Thymus (tissue), 11 donors: ENCODE measurements around the gene AP3B2. TPM values are rescaled to one million over a fixed set of nuclear protein-coding genes. Genes with fewer than 3 reads are reported as not detected.

ENCODE experiments used
- DNase-seq, 9 donors: peaks; one replicate each; pipeline ENCODE4 v3.0.0-alpha.2; 2013; ENCODE audit warnings: low spot score in 9 of 9, low read depth in 6 of 9, missing footprints in 1 of 9
- H3K27ac ChIP-seq, 2 donors: one replicate each; pipeline ENCODE4 v1.5.1; 2013; ENCODE audit warnings: control low read depth in 1 of 2, low read depth in 1 of 2, low read length in 1 of 2, mild to moderate bottlenecking in 1 of 2, moderate library complexity in 1 of 2
- H3K27me3 ChIP-seq, 2 donors: one replicate each; pipeline ENCODE4 v1.5.1; 2013; ENCODE audit warnings: low read length in 1 of 2; ENCODE audit not compliant: control insufficient read depth in 2 of 2, insufficient read depth in 1 of 2
- H3K36me3 ChIP-seq, 2 donors: one replicate each; pipeline ENCODE4 v1.5.1; 2013; ENCODE audit warnings: low read length in 1 of 2, mild to moderate bottlenecking in 1 of 2, moderate library complexity in 1 of 2; ENCODE audit not compliant: control insufficient read depth in 2 of 2, insufficient read depth in 2 of 2
- H3K4me1 ChIP-seq, 2 donors: one replicate each; pipeline ENCODE4 v1.5.1; 2013; ENCODE audit warnings: low read length in 2 of 2; ENCODE audit not compliant: control insufficient read depth in 2 of 2, insufficient read depth in 2 of 2
- H3K4me3 ChIP-seq, 2 donors: one replicate each; pipeline ENCODE4 v1.5.1; 2013; ENCODE audit warnings: low read length in 2 of 2, control low read depth in 1 of 2, mild to moderate bottlenecking in 1 of 2
- H3K9me3 ChIP-seq, 2 donors: one replicate each; pipeline ENCODE4 v1.5.1; 2013; ENCODE audit warnings: low read length in 1 of 2, mild to moderate bottlenecking in 1 of 2; ENCODE audit not compliant: control insufficient read depth in 2 of 2, insufficient read depth in 1 of 2
- WGBS: extraction: QIAGEN DNeasy Blood & Tissue Kit; methylation state at CpG from one replicate; pipeline ENCODE4 v1.1.7; 2013; 5-methylcytosine and 5-hydroxymethylcytosine counted together
- polyA plus RNA-seq: library from polyadenylated mRNA; stranded (reverse); fragments of 200-250 nt; gene quantifications from one replicate; pipeline ENCODE4 v1.2.3, GENCODE V29; 2013
- total RNA-seq: library from RNA; stranded (reverse); fragments of 120-200 nt; gene quantifications from one replicate; pipeline ENCODE4 v1.2.4, GENCODE V29; 2013
- donor health status: healthy.

The AP3B2 gene
- total and polyA plus RNA-seq, 2 donors: 0.33 to 5.0 TPM

DNA sequence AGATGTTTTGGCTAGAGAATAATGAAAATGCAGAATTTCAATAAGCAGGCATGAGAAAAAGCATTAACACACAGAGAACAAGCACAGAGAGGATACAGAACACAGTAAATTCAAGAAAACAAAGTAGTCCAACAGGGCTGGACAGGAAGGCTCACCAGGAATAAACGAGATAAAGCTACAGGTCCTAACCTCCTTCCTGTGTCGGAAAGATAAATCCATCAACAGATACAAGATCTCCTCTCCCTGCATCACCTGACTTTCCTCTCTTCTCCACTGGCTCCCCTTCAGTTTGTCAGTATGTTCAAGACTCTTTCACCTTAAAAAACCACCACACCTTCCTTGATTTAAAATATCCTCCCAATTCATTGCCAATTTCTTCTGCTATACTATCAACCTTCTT, 73.9 kb downstream of the AP3B2 start:
- no peaks in the 10 kb centered on the region for H3K9me3 ChIP-seq

DNA sequence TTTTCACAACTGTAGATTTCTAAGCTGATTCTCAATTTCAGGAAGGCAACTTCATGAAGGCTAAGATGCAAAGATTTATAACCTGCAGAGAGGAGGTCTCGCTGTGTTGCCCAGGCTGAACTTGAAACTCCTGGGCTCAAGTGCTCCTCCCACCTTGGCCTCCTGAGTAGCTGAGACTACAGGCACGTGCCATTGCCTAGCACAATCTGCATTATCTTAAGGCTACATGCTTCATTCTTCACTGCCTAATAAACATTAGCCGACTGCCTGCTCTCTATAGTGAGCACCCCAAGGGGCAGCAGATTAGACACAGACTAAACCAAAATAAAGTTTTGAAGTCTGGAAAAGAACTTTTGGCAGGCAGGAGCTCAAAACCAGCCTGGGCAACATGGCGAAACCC, 79.6 kb downstream of the AP3B2 start:
- H3K9me3 ChIP-seq: no peaks in the 10 kb centered on the region
- H3K4me1 ChIP-seq: no peaks in the 10 kb centered on the region
- H3K36me3 ChIP-seq: no peaks in the 10 kb centered on the region
- WGBS: 86% methylated on average over 4 of the region's 4 CpGs
- no peak for DNase-seq
- no peak overlapping the region for H3K4me3 ChIP-seq
- H3K27ac ChIP-seq: no peak overlapping the region
- no peaks in the 10 kb centered on the region for H3K27me3 ChIP-seq

More for the DNA sequence above, 73.9 kb downstream of the AP3B2 start:
- Histone ChIP-seq H3K4me1 (no peaks in the 10 kb centered on the region), H3K4me3 (no peak overlapping the region), H3K27me3 (peaks cover 0 to 15% of the 10 kb centered on the region in 2 donors), H3K27ac (no peak overlapping the region), H3K36me3 (no peaks in the 10 kb centered on the region)
- DNase-seq: no peak
- WGBS: 58% methylated on average over 2 of the region's 2 CpGs

DNA sequence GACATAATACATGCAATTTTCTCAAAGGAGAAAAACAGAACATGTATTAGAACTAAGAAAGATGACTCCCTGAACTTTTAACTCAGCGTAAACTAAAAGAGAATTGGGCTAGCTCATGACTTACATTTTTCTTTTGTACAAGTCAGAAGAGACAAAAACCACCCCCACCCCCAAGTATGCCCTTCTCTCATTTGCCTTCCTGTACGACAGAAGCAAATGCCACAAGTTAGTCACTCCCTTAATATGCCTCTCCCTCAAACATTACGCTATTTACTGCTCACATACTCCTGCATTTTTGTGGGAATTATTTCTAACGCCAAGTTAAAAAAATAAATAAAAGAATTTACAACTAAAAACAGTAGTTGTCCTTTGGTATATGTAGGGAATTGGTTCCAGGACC, 84.5 kb downstream of the AP3B2 start:
- 96% methylated on average over 4 of the region's 4 CpGs for WGBS
- H3K27ac ChIP-seq: no peak overlapping the region
- no peak overlapping the region for H3K4me3 ChIP-seq
- no peaks in the 10 kb centered on the region for H3K27me3 ChIP-seq
- H3K4me1 ChIP-seq: no peaks in the 10 kb centered on the region
- H3K36me3 ChIP-seq: no peaks in the 10 kb centered on the region
- DNase-seq: no peak
- H3K9me3 ChIP-seq: no peaks in the 10 kb centered on the region

DNA sequence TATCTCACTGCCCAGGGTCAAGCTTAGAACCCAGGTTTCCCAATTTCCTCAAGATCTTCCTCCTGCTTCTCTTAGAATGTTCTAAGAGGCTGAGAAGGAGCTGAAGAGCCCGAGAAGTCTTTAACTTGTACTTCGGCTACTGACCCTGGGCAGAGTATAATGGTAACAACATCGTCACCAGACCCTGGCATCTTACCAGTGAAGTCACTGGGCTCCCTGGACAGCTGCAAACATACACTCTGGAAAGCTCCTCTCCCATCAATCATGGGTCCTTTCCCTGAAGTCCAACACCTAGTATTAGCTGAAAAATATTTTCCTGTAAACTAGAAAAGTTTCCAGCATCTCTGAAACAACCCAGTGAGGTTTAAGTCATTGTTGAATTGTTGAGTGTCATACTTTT, 85.2 kb downstream of the AP3B2 start:
- Histone ChIP-seq H3K4me3 (no peak overlapping the region), H3K27ac (no peak overlapping the region), H3K36me3 (no peaks in the 10 kb centered on the region), H3K4me1 (no peaks in the 10 kb centered on the region), H3K9me3 (no peaks in the 10 kb centered on the region), H3K27me3 (no peaks in the 10 kb centered on the region)
- no peak for DNase-seq
- 94% methylated on average over 3 of the region's 3 CpGs for WGBS

DNA sequence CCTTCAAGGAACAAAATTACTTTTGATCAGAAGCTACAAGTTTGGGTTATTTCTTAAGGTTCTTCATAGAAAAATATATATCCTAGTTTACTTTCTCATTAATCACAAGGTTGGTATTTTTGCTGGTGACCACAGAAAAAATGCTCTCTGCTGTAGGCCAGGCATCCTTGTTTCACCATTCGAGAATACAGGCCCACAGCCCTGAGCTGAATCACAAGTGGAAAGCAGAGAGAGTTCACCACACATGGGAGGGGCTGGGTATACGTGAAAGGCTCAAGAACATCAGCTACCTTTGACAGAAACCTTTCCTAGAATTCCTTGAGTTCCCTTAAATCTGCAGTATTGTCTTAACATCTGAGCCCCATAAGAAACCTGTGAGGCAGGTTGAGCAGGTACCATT, 85.7 kb downstream of the AP3B2 start:
- H3K4me1 ChIP-seq: no peaks in the 10 kb centered on the region
- DNase-seq: no peak
- no peaks in the 10 kb centered on the region for H3K9me3 ChIP-seq
- WGBS: 83% methylated on average over 2 of the region's 2 CpGs
- H3K27ac ChIP-seq: no peak overlapping the region
- no peaks in the 10 kb centered on the region for H3K36me3 ChIP-seq
- H3K27me3 ChIP-seq: no peaks in the 10 kb centered on the region
- no peak overlapping the region for H3K4me3 ChIP-seq

DNA sequence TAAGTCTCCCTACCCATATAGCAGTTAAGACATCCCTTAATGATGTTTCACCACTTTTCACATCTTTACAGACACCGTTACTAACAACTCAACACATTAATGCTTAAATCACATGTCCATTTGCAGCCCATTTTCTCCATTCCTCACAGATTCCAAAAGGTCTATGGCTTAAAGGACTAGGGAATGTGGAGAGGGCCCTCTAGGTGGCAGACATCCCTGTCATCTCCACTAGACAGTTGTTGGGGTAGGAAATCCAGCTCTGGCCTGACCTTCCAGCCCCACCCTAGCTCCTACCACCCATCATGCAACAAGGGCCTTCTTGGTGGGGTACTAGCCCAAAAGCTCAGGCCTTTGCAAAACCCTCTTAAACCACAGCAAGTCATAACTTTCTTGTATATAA, 87.7 kb downstream of the AP3B2 start:
- DNase-seq: no peak
- Histone ChIP-seq H3K4me1 (no peaks in the 10 kb centered on the region), H3K27ac (no peak overlapping the region), H3K9me3 (no peaks in the 10 kb centered on the region), H3K4me3 (no peak overlapping the region), H3K27me3 (no peaks in the 10 kb centered on the region), H3K36me3 (no peaks in the 10 kb centered on the region)
- 70% methylated on average over 1 of the region's 1 CpG for WGBS

DNA sequence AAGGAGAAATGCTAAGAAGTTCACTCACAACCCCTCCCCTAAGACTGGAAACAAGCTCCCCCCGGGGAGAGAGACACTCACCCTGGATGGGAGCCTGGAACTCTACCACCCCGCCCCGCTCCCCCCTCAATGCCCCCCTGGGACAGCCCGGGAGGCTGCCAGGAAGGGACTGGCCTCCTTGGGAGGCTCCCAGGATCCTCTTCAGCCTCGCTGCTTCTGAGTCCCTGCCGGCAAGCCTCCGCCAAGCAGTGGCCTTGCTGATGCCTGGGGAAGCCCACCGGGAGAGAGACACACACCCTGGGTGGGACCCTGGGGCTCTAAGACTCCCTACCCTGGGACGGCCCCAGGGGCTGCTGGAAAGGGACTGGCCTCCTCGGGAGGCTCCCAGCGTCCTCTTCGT, 95.9 kb downstream of the AP3B2 start:
- no peaks in the 10 kb centered on the region for H3K9me3 ChIP-seq
- H3K4me3 ChIP-seq: no peak overlapping the region
- 84% methylated on average over 12 of the region's 12 CpGs for WGBS
- H3K4me1 ChIP-seq: no peaks in the 10 kb centered on the region
- no peak overlapping the region for H3K27ac ChIP-seq
- no peaks in the 10 kb centered on the region for H3K36me3 ChIP-seq
- no peak for DNase-seq
- H3K27me3 ChIP-seq: peaks cover 0 to 3% of the 10 kb centered on the region in 2 donors

DNA sequence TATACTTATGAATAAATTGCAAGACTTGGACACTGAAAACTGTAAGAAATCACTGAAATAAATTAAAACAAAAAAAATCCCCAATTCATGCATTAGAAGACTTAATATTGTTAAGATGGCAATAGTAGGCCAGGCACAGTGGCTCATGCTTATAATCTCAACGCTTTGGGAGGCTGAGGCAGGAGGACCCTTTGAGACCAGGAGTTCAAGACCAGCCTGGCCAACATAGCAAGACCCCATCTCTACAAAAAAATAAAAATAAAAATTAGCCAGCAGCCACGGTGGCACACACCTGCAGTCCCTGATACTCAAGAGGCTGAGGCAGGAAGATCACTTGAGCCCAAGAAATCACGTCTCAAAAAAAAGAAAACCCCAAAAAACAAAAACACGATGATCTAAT, 98.3 kb downstream of the AP3B2 start:
- H3K4me3 ChIP-seq: no peak overlapping the region
- no peaks in the 10 kb centered on the region for H3K36me3 ChIP-seq
- DNase-seq: no peak
- H3K27me3 ChIP-seq: peaks cover 0 to 3% of the 10 kb centered on the region in 2 donors
- no peaks in the 10 kb centered on the region for H3K4me1 ChIP-seq
- 96% methylated on average over 4 of the region's 4 CpGs for WGBS
- H3K9me3 ChIP-seq: no peaks in the 10 kb centered on the region
- H3K27ac ChIP-seq: no peak overlapping the region
